ENCODE measurements around the gene PLXNC1.

PLXNC1 gene

GRCh38 chr12:94207849-94208621, 59.7 kb downstream of the PLXNC1 start:
- no peak for DNase-seq

DNA sequence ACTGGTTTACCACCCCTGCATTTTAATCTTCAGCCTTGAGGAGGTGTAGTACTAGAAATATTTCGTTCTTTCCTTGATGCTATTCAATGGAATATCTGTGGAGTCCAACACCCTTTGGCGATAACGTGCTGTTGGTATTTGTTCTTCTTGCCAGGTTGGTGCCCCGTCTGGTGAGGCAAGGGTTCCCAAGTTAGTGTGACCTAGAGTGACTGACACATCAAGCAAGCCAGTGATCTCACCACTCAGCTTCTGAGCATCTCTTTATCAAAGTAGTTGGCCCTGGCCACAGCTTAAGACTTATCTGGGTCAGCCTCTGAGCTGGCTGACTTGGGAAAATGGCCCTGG, 60.2 kb downstream of the PLXNC1 start:
- no peak for DNase-seq

- DNase-seq: no peak
Measured at GRCh38 chr12:94209240-94209639, 60.9 kb downstream of the PLXNC1 start.

DNA sequence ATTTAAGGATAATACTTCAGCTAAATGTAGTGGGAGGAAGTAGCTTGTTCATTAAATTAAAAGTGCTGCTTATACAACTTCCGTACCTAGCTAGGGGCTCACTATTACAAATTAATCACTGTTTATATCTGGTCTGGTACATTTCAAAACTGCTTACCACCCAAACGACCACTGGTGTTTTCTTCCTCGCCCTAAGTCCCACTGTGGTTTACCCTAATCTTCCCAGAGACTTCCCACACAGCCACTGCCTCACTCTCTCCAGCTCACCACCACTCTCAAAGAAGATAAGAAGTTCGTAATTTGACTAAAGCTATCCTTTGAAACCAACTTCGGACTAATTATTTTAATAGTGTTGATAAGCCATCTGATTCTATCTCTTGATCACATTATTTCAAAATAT, 62.6 kb downstream of the PLXNC1 start:
- DNase-seq: no peak

DNA sequence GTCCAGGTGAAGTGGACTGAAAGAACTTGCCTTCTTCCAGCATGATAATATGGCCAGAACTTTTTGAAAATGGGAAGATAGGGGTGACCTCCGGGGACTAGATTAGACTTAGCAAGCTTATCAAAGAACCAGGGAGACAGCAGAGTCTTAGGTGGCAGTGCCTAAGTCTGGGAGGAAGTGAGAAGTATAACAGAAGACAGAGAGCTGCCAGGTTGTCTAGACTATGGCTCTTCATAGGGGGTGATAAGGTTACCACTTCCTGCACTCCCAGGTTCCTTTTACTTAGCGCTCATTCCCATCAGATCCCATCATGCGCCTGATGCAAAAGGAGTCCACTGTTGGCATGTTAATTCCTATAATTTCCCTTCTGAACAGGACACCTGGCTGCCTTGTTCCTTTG, 69.9 kb downstream of the PLXNC1 start:
- DNase-seq: no peak

DNA sequence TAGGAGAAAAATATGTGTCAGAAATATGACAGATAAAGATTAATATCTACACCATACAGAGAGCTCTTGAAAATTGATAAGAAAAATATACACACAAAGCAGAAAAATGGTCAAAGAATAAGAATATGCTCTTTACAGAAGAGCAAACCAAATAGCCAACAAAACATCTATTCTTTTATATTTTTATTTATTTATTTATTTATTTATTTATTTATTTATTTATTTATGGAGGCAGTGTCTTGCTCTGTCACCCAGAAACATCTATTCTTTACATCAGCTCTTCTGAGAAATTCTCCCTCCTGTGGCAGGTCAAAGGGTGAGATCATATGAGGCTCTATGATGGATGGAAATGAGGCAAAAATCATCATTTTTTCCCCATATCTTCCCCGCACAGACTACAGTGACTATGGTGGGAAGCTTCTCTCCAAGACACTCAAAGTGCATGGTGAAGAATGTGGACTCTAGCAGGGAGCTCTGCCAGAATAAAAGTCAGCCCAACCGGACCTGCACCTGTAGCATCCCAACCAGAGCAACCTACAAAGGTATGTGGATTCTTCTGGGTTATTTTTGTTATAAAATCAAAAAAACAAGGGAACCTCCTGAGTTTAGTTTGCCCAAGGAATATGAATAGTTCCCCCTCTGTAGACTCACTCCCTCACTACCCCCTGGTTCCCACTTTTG, 71.4 kb downstream of the PLXNC1 start:
- no peak for DNase-seq

GRCh38 chr12:94220804-94221203, 72.4 kb downstream of the PLXNC1 start:
- no peak for DNase-seq

DNA sequence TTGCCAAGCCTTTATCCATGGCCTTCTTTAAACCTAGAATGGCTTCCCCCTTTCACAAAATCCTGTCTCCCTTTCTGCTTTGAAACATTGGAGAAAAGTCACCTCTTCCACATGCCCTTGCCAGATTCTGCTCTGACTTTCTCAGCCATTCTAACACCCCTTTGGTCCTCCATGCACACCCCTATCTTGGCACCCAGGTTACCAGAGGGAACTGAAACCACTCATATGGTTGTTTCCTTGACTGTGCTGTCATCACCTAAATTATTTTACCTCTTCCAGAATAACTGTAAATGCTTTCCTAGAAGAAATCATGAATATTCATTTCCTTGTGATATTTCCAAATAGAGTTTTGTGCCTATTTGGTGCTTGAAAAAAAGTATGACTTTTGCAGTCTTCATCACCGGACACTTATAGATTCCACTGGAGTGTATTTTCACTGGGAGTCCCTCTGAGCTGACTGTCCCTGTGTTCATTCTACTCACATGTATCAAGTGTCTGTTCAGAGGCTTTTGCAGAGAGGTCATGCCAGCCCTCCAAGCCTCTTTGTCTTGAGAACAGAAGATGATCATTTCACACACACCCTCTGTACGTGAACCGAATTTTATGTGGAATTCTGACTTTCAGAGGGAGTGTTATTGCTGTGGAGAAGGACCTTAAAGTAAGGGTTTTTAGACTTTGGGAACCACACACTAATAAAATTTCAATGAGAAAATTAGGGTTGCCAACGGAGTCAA, 74.1 kb downstream of the PLXNC1 start:
- DNase-seq: no peak

DNA sequence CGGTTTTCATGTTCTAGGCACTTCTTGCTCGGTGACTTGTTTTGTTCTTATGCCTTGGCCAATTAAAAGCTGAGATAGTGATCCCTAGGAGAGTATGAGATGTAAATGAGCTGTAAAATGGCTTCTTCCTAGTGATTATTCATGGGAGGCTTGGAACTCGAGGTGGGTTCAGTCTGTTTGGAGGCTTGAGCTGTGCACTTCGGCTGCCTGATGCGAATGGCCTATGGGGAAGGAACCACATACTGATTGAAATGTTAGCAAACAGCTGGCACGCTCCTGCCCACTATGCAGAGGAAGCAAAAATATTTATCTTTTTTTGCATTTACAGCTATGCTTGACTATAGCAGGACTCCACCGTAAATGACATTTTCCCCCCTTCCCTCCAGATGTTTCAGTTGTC, 75.5 kb downstream of the PLXNC1 start:
- no peak for DNase-seq

DNA sequence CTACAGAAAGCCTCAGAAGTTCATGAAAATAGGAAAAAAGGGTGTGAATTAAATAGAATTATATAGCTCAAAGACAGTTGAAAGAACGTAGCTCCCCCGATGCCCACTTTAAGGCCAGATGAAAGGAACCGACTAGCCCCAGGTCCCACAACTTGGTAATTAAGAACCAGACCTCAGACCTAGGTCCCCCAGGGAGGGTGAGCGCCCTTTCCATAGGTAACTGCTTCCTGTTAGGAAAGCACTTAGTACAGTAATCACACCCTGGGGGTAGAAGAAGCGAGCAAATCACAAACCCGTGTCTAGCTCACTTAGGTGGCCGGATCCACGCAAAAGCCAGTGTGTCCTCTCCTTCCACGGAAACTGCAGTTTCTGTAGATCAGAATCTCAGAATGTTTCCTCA, 77.1 kb downstream of the PLXNC1 start:
- no peak for DNase-seq

DNA sequence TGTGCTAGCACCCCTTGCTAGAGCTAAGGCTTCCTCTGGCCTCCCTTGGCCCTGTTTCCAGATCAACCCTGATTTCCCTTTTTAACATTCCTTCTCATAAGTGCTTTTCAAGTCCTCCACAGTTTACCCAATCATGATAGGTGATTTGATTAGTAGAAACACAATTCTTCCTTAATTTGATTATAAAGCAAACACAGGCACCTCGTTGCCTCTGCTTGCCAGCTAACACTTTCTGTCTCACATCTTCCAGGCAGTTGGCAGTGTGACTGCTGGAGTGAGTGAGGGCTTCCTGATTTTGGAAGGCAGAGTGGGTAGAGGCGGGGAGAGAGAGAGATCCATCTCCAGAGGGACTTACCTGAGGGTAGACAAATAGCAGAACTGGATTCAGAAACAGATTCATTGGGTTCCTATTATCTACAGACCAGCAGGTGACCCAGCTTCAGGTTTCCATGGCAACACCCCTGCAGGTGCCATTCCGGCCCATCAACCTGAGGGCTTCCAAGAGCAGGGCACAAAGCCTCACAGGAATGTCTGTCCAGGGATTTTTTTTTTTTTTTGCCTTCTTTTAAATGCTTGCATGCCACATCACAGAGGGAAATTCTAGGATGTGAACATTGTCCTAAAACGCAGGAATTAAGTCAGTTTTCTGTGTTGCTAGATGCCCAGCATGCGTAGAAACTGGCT, 77.7 kb downstream of the PLXNC1 start:
- no peak for DNase-seq

GRCh38 chr12:94227066-94227465, 78.7 kb downstream of the PLXNC1 start:
- no peak for DNase-seq

- no peak for DNase-seq
Measured at GRCh38 chr12:94228488-94228907, 80.1 kb downstream of the PLXNC1 start.

DNA sequence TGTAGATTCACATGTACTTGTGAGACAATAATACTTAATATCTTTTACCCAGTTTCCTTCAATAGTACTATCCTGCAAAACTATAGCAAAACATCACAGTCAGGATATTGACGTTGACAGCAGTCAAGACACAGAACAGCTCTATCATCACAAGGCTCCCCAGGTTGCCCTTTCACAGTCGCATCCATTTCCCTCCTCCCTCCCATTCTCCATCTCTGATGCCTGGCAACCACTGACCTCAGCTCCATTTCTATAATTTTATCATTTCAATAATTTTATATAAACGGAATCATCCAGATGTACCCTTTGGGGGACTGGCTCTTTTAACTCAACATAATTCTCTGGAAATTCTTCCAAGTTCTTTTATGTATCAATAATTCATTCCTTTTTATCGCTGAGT, 81.5 kb downstream of the PLXNC1 start:
- DNase-seq: no peak

DNA sequence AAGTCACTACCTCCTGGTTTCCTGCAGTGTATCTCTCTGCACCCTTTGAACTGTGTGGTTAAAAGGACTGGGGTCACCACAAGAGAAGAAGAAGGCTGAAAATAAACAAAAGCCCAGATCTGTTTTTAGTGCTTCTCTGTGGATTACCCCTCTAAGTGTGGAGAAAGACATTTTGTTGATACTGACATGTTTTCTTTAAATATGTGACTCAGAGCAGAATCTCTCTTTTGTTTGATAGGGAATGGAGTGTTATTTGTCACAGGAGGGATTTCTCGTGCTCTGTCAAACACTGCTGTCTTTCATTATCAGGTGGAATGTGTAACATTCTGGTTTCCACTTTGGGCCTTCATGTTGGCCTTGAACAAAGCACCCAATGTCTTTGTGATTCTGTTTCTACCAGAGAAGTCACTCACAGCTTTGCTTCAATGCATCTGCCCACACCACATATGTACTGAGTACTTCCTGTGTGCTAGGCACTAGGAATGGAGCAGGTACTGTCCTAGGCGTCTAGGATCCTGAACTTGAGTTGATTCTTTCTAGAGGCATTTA, 82.1 kb downstream of the PLXNC1 start:
- no peak for DNase-seq

- DNase-seq: no peak
Measured at GRCh38 chr12:94231709-94232108, 83.3 kb downstream of the PLXNC1 start.

GRCh38 chr12:94235848-94236247, 87.5 kb downstream of the PLXNC1 start:
- no peak for DNase-seq

DNA sequence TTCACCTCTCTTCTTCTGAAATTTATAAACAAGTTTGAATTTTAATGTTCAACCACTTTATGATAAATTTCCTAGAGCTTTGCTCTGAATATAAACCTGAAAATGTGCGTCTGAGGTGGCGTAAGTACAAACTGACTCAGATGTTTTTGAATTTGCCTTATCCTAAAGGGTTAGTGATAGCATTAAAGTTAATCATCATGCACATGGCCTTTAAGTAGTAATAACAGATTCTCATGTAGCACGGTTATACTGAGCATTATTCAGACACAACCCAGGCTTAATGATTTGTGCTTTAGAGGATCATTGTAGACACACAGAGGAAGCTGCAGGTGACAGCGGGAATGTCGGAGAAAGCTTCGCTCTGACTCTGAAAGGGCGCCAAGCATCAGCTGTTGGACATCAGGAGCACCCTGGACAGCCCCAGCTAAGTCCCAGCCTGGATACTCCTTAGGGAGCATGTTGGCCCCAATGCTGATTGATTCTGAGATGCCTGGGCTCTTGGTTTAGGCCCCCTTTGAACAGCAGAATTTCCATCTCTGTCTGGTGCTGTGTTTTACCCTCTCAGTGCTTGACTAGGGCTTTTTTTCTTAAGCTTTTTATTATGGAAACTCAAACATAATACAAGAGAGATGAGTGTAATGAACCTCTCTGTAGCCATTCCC, 91.1 kb downstream of the PLXNC1 start:
- DNase-seq: no peak

DNA sequence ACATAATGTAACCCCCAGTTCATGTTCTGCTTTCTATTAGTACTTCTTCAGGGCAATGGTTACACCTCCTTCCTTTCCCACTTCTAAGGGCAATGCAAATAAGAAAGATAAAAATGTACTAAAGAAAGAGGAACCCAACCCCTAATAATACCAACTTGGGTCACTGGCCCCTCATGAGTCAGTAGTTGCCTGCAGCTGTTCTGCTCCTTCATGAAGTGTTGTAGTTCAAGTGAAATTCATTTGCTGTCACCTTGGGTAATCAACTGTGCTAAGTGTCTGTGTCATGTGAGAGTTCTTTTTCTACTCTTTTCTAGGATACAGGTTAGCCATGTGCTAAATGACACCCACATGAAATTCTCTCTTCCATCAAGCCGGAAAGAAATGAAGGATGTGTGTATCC, 91.8 kb downstream of the PLXNC1 start:
- no peak for DNase-seq

GRCh38 chr12:94242901-94243300, 94.5 kb downstream of the PLXNC1 start:
- no peak for DNase-seq

GRCh38 chr12:94244165-94245133, 96.1 kb downstream of the PLXNC1 start:
- no peak for DNase-seq
